ENCODE measurements around the gene CAMK2D.

DNA sequence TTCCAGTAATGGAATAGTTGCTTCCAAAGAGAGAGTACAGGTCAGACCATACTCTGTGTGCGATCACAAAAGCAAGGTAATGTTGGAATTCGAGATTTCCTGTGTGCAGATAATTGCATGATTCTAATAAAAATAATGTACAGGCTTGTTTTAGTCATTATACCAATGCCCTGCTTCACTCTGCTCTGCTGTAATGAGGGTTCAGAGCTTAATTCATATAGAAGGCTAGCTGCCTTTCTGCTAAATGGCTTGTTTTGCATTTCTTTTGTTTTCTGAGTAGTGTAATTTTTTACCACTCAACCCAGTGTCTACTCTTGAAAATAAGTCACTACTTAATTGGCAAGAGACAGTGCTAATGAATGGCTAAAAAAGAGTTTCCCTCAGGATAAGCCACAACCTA lies 236.0 kb downstream of the CAMK2D start:
- no peak for TF ChIP-seq ZNF565 (CRISPR knock-in tag; conservative IDR thresholded peaks at IDR 0.05; ENCODE audit: low read depth)
- TF ChIP-seq, protein P1, sequence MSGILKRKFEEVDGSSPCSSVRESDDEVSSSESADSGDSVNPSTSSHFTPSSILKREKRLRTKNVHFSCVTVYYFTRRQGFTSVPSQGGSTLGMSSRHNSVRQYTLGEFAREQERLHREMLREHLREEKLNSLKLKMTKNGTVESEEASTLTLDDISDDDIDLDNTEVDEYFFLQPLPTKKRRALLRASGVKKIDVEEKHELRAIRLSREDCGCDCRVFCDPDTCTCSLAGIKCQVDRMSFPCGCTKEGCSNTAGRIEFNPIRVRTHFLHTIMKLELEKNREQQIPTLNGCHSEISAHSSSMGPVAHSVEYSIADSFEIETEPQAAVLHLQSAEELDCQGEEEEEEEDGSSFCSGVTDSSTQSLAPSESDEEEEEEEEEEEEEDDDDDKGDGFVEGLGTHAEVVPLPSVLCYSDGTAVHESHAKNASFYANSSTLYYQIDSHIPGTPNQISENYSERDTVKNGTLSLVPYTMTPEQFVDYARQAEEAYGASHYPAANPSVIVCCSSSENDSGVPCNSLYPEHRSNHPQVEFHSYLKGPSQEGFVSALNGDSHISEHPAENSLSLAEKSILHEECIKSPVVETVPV (CRISPR knock-in tag; IDR thresholded peaks at IDR 0.05) = no peak
- TF ChIP-seq, protein P2, sequence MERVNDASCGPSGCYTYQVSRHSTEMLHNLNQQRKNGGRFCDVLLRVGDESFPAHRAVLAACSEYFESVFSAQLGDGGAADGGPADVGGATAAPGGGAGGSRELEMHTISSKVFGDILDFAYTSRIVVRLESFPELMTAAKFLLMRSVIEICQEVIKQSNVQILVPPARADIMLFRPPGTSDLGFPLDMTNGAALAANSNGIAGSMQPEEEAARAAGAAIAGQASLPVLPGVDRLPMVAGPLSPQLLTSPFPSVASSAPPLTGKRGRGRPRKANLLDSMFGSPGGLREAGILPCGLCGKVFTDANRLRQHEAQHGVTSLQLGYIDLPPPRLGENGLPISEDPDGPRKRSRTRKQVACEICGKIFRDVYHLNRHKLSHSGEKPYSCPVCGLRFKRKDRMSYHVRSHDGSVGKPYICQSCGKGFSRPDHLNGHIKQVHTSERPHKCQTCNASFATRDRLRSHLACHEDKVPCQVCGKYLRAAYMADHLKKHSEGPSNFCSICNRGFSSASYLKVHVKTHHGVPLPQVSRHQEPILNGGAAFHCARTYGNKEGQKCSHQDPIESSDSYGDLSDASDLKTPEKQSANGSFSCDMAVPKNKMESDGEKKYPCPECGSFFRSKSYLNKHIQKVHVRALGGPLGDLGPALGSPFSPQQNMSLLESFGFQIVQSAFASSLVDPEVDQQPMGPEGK (CRISPR knock-in tag; IDR thresholded peaks at IDR 0.05; ENCODE audit: borderline replicate concordance) = no peak
- no peak for TF ChIP-seq ZFP30 (CRISPR knock-in tag; IDR thresholded peaks at IDR 0.05)
- TF ChIP-seq PPARA (CRISPR knock-in tag; IDR thresholded peaks at IDR 0.05; ENCODE audit: borderline replicate concordance) = no peak
- TF ChIP-seq OSR1 (CRISPR knock-in tag; IDR thresholded peaks at IDR 0.05) = no peak
